SKM-1 (cell line): Measurements from ENCODE around the gene ZNF230.

Experiments used
- DNase-seq: peaks from one replicate; lab custom pipeline; 2025; ENCODE audit not compliant: unreplicated experiment; lab: John Stamatoyannopoulos, UW

Gene ZNF230

DNA sequence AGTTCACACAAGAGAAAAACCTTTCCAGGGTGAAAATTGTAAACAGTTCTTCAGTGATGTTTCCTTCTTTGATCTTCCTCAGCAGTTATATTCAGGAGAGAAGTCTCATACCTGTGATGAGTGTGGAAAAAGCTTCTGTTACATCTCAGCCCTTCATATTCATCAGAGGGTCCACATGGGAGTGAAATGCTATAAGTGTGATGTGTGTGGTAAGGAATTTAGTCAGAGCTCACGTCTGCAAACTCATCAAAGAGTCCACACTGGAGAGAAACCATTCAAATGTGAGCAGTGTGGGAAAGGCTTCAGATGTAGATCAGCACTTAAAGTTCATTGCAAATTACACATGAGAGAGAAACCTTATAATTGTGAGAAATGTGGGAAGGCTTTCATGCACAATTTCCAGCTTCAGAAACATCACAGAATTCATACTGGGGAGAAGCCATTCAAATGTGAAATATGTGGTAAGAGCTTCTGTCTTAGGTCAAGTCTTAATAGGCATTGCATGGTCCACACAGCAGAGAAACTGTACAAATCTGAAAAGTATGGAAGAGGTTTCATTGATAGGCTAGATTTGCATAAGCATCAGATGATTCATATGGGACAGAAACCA is 29.3 kb downstream of the ZNF230 start:
- DNase-seq, result no peak

DNA sequence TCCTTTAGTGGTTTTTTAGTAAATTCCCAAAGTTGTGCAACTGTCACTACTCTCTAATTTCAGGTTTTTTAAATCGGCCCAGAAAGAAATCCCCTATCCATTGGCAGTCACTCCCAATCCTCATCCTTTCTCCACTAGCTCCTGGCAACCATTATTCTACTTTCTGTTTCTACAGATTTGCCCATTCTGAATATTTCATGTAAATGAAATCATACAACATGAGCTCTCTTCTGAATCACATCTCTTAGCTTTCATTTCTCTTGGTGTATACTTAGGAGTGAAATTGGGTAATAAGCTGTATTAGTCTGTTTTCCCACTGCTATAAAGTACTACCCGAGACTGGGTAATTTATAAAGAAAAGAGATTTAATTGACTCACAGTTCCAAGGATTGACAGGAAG is 39.4 kb downstream of the ZNF230 start:
- DNase-seq, result no peak

- no peak for DNase-seq
These were observed 48.2 kb downstream of the ZNF230 start for GRCh38 chr19:44050740-44051649.

GRCh38 chr19:44051650-44052402 is 49.1 kb downstream of the ZNF230 start, which contains the start of gene ZNF223:
TSS of gene ZNF223 (plus strand) at chr19:44052036. CDS start at chr19:44055177, 3,141 bp downstream.
- peak; percentile 31 for DNase-seq

DNA sequence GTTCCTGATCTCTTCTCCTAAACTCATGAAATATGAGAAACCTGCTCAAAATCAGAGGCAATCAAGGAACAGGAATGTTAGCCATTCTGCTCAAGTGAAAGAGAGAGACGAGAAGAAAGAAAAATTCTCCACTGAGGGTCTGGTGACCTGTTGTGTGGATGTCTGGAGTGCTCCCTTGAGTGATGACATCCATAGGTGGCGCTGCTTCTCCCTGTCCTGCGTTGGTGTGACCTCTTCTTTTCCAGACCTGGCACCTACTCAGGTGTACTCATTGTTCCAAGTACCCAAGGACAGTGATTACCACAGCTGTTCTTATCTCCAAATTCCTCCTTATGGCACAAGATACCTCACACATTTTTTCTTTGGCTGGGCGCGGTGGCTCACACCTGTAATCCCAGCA is 53.1 kb downstream of the ZNF230 start:
- DNase-seq, result no peak

- DNase-seq, result no peak
These were observed 56.5 kb downstream of the ZNF230 start for GRCh38 chr19:44059229-44059628.

DNA sequence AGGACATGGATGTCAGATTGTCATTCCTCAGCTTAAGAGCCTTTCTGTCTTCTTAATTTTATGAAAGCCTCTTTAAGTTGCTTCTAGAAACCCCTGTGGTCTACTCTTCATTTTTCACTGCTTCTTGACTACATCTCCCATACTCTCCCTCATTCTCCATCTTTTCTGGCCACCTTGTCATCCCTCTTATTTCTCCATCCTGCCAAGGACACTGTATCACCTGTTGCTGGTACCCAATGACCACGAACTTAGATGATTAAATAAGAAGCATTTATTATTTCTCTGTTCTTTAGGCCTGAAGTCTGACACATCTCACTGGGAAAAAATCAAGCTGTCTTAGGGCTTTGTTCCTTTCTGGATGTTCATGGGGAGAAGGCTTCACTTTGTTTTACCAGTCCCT is 58.3 kb downstream of the ZNF230 start:
- DNase-seq, result no peak
